GM18951 (cell line): ENCODE measurements around the gene GSTA3.
"Not testable (repeated sequence)": the region's sequence is repeated elsewhere in the genome, so short reads cannot be mapped to it uniquely, and the experiment has no call there.

ENCODE experiments used
- POLR2A ChIP-seq: IDR thresholded peaks from 4 replicates; pipeline ENCODE4 v1.6.1; 2011; ENCODE audit warnings: mild to moderate bottlenecking; ENCODE audit not compliant: insufficient read length, insufficient read depth; ENCODE audit errors: extremely low read depth
- in situ Hi-C: fragments of 300-500 bp; cut with MboI; formaldehyde crosslinking; loops from one replicate; pipeline ENCODE4 v1.12.0; 2022; ENCODE audit warnings: low sequenced_read_pairs, mixed read lengths, inconsistent platforms; ENCODE audit not compliant: unreplicated experiment

The GSTA3 gene

GRCh38 chr6:52887910-52888524, 21.5 kb downstream of the GSTA3 start:
- TF ChIP-seq POLR2A: no peak
- in situ Hi-C loops: no loop called here

- no peak for TF ChIP-seq POLR2A
- in situ Hi-C loops: no loop called here
Measured at GRCh38 chr6:52881996-52882841, 27.3 kb downstream of the GSTA3 start.

GRCh38 chr6:52881662-52881995, 27.9 kb downstream of the GSTA3 start:
- in situ Hi-C loops: no loop called here
- TF ChIP-seq POLR2A: no peak

GRCh38 chr6:52877786-52878185, 31.7 kb downstream of the GSTA3 start:
- TF ChIP-seq POLR2A: no peak
- in situ Hi-C loops: no loop called here

GRCh38 chr6:52877168-52877567, 32.3 kb downstream of the GSTA3 start:
- in situ Hi-C loops: no loop called here

GRCh38 chr6:52876056-52876787, 33.3 kb downstream of the GSTA3 start:
- in situ Hi-C loops: no loop called here
- no peak for TF ChIP-seq POLR2A

More at GRCh38 chr6:52877168-52877567, 32.3 kb downstream of the GSTA3 start:
- no peak for TF ChIP-seq POLR2A

GRCh38 chr6:52872031-52872430, 37.5 kb downstream of the GSTA3 start:
- no peak for TF ChIP-seq POLR2A

GRCh38 chr6:52871621-52872020, 37.9 kb downstream of the GSTA3 start:
- in situ Hi-C loops: no loop called here
- no peak for TF ChIP-seq POLR2A

More at GRCh38 chr6:52872031-52872430, 37.5 kb downstream of the GSTA3 start:
- in situ Hi-C loops: no loop called here

GRCh38 chr6:52870335-52871091, 39.0 kb downstream of the GSTA3 start:
- in situ Hi-C loops: not testable (repeated sequence)

- in situ Hi-C loops: not testable (repeated sequence)
Measured at GRCh38 chr6:52868899-52869298, 40.6 kb downstream of the GSTA3 start.

- in situ Hi-C loops: no loop called here
- TF ChIP-seq POLR2A: no peak
Measured at GRCh38 chr6:52868240-52868639, 41.3 kb downstream of the GSTA3 start.

- in situ Hi-C loops: not testable (repeated sequence)
Measured at GRCh38 chr6:52861151-52861550, 48.3 kb downstream of the GSTA3 start.

GRCh38 chr6:52858416-52858815, 51.1 kb downstream of the GSTA3 start:
- no peak for TF ChIP-seq POLR2A
- in situ Hi-C loops: no loop called here

GRCh38 chr6:52856137-52856536, 53.4 kb downstream of the GSTA3 start:
- in situ Hi-C loops: not testable (repeated sequence)
